Neural cell (in vitro differentiated cells): ENCODE data around the gene SLC38A9. TPM values are rescaled to one million over a fixed set of nuclear protein-coding genes. Genes with fewer than 3 reads are reported as not detected.

Source experiments
- H2AFZ ChIP-seq: fragments of 200-600, 300-800 bp; sonication (generic), shearing (Covaris generic); 2 replicates; pipeline ENCODE4 v1.6.0; 2014; ENCODE audit warnings: low read depth, mild to moderate bottlenecking, antibody characterized with exemption, low read length, moderate library complexity
- H3F3A ChIP-seq: fragments of 200-600 bp; shearing (Covaris generic); 2 replicates; pipeline ENCODE4 v1.6.1; 2016; ENCODE audit warnings: mild to moderate bottlenecking, moderate library complexity, mixed read lengths, antibody characterized with exemption, low read length; ENCODE audit not compliant: insufficient read depth, poor library complexity, severe bottlenecking
- H3K27ac ChIP-seq: fragments of 200-600, 300-800 bp; sonication (generic), shearing (Covaris generic); 2 replicates; pipeline ENCODE4 v1.5.1; 2014; ENCODE audit warnings: mild to moderate bottlenecking, low read length, moderate library complexity
- H3K27me3 ChIP-seq: fragments of 300-800, 200-600 bp; sonication (generic), shearing (Covaris generic); 2 replicates; pipeline ENCODE4 v1.6.0; 2014; ENCODE audit warnings: mild to moderate bottlenecking, low read depth, low read length, moderate library complexity; ENCODE audit not compliant: insufficient read depth
- H3K36me3 ChIP-seq: fragments of 300-800, 200-600 bp; sonication (generic), shearing (Covaris generic); 2 replicates; pipeline ENCODE4 v1.5.1; 2014; ENCODE audit warnings: mild to moderate bottlenecking, antibody characterized with exemption, low read length, moderate library complexity; ENCODE audit not compliant: insufficient read depth
- H3K4me2 ChIP-seq: fragments of 300-800, 200-600 bp; sonication (generic), shearing (Covaris generic); 2 replicates; pipeline ENCODE4 v1.6.0; 2014; ENCODE audit warnings: mild to moderate bottlenecking, low read length
- H3K4me3 ChIP-seq: fragments of 300-800, 200-600 bp; sonication (generic), shearing (Covaris generic); 2 replicates; pipeline ENCODE4 v1.5.1; 2014; ENCODE audit warnings: mild to moderate bottlenecking, low read length, moderate library complexity
- H3K79me2 ChIP-seq: fragments of 200-600 bp; shearing (Covaris generic); replicated peaks from 2 replicates; pipeline ENCODE4 v1.6.0; 2014; ENCODE audit warnings: mild to moderate bottlenecking, low read length, moderate library complexity; ENCODE audit not compliant: insufficient read depth
- H3K9ac ChIP-seq: fragments of 300-800, 200-600 bp; sonication (generic), shearing (Covaris generic); 2 replicates; pipeline ENCODE4 v1.6.1; 2016; ENCODE audit warnings: mild to moderate bottlenecking, low read length, mixed read lengths
- H3K9me2 ChIP-seq: fragments of 200-600 bp; shearing (Covaris generic); 2 replicates; pipeline ENCODE4 v1.6.1; 2016; ENCODE audit warnings: mild to moderate bottlenecking, low read length, mixed read lengths; ENCODE audit not compliant: insufficient read depth
- H3K9me3 ChIP-seq: fragments of 200-600, 300-800 bp; sonication (generic), shearing (Covaris generic); 2 replicates; pipeline ENCODE4 v1.6.1; 2016; ENCODE audit warnings: mild to moderate bottlenecking, mixed run types, low read length, moderate library complexity, mixed read lengths
- H4K20me1 ChIP-seq: fragments of 200-600 bp; shearing (Covaris generic); 2 replicates; pipeline ENCODE4 v1.6.1; 2016; ENCODE audit warnings: mild to moderate bottlenecking, mixed run types; ENCODE audit not compliant: insufficient read depth
- CTCF ChIP-seq: fragments of 450-650 bp; IDR thresholded peaks from 2 replicates; pipeline ENCODE4 v1.5.1; 2014; ENCODE audit warnings: antibody characterized with exemption, mild to moderate bottlenecking, moderate library complexity; ENCODE audit not compliant: poor library complexity, severe bottlenecking
- EP300 ChIP-seq: fragments of 450-650 bp; conservative IDR thresholded peaks from 2 replicates; pipeline ENCODE4 v1.6.1; 2014; ENCODE audit warnings: antibody characterized with exemption, mild to moderate bottlenecking, moderate library complexity; ENCODE audit not compliant: poor library complexity, severe bottlenecking
- EZH2 ChIP-seq: fragments of 200-600, 300-800 bp; shearing (Covaris generic), sonication (generic); IDR thresholded peaks from 2 replicates; pipeline ENCODE4 v1.6.1; 2014; ENCODE audit warnings: antibody characterized with exemption, low read length, borderline replicate concordance, mild to moderate bottlenecking; ENCODE audit not compliant: insufficient read depth, poor library complexity, severe bottlenecking
- MXI1 ChIP-seq: fragments of 450-650 bp; conservative IDR thresholded peaks from 2 replicates; pipeline ENCODE4 v1.6.1; 2014; ENCODE audit warnings: antibody characterized with exemption, mild to moderate bottlenecking; ENCODE audit not compliant: poor library complexity, severe bottlenecking
- POLR2AphosphoS5 ChIP-seq: IDR thresholded peaks from 2 replicates; pipeline ENCODE4 v1.6.1; 2012
- RAD21 ChIP-seq: fragments of 450-650 bp; conservative IDR thresholded peaks from 2 replicates; pipeline ENCODE4 v1.6.1; 2014; ENCODE audit warnings: antibody characterized with exemption, mild to moderate bottlenecking, moderate library complexity
- REST ChIP-seq: IDR thresholded peaks from 2 replicates; pipeline ENCODE4 v1.6.1; 2012; ENCODE audit warnings: borderline replicate concordance
- SMC3 ChIP-seq: fragments of 450-650 bp; conservative IDR thresholded peaks from 2 replicates; pipeline ENCODE4 v1.6.1; 2014; ENCODE audit warnings: antibody characterized with exemption, mild to moderate bottlenecking, moderate library complexity; ENCODE audit not compliant: poor library complexity
- TAF1 ChIP-seq: IDR thresholded peaks from 2 replicates; pipeline ENCODE4 v1.6.1; 2012; ENCODE audit warnings: low read depth
- polyA plus RNA-seq: library from polyadenylated mRNA; depleted of rRNA; stranded (reverse); fragments of >200 nt; gene quantifications from 2 replicates; pipeline ENCODE4 v1.2.3, GENCODE V29; 2014

The SLC38A9 gene
- polyA plus RNA-seq, 1 donor from 2014 or later: 44.5 TPM

GRCh38 chr5:55681301-55681700 lies 30.8 kb downstream of the SLC38A9 start:
- Histone ChIP-seq H3K79me2 (no peaks in the 10 kb centered on the region), H3K9ac (no peak overlapping the region), H4K20me1 (no peaks in the 10 kb centered on the region), H3K27ac (no peak overlapping the region), H3K36me3 (no peaks in the 10 kb centered on the region), H3K9me3 (no peaks in the 10 kb centered on the region), H3K4me3 (no peak overlapping the region), H3K9me2 (no peaks in the 10 kb centered on the region), H3K4me2 (no peak overlapping the region), H2AFZ (no peak overlapping the region), H3F3A (no peaks in the 10 kb centered on the region), H3K27me3 (no peaks in the 10 kb centered on the region)
- no peak for TF ChIP-seq CTCF
- TF ChIP-seq POLR2AphosphoS5: no peak
- no peak for TF ChIP-seq REST
- no peak for TF ChIP-seq EZH2
- TF ChIP-seq SMC3: no peak
- TF ChIP-seq EP300: no peak
- TF ChIP-seq MXI1: no peak
- TF ChIP-seq TAF1: no peak
- no peak for TF ChIP-seq RAD21

- Histone ChIP-seq H2AFZ (no peak overlapping the region), H3F3A (no peaks in the 10 kb centered on the region), H3K9me3 (no peaks in the 10 kb centered on the region), H3K79me2 (no peaks in the 10 kb centered on the region), H3K4me2 (no peak overlapping the region), H3K9ac (no peak overlapping the region), H3K27ac (no peak overlapping the region), H3K36me3 (no peaks in the 10 kb centered on the region), H4K20me1 (no peaks in the 10 kb centered on the region), H3K4me3 (no peak overlapping the region), H3K27me3 (no peaks in the 10 kb centered on the region), H3K9me2 (no peaks in the 10 kb centered on the region)
- TF ChIP-seq MXI1: no peak
- TF ChIP-seq SMC3: no peak
- no peak for TF ChIP-seq POLR2AphosphoS5
- TF ChIP-seq TAF1: no peak
- no peak for TF ChIP-seq REST
- no peak for TF ChIP-seq RAD21
- no peak for TF ChIP-seq EP300
- no peak for TF ChIP-seq EZH2
- TF ChIP-seq CTCF: no peak
Observed at GRCh38 chr5:55680353-55680752, 31.8 kb downstream of the SLC38A9 start.
